ENCODE data around the gene ABLIM2. TPM values are rescaled to one million over a fixed set of nuclear protein-coding genes. Genes with fewer than 3 reads are reported as not detected.
A peak's percentile ranks its signal among the peaks of the same experiment; 100 is the strongest.

The ABLIM2 gene
- total RNA-seq, 2 donors from 2014 or later = 0.24 to 0.25 TPM

DNA sequence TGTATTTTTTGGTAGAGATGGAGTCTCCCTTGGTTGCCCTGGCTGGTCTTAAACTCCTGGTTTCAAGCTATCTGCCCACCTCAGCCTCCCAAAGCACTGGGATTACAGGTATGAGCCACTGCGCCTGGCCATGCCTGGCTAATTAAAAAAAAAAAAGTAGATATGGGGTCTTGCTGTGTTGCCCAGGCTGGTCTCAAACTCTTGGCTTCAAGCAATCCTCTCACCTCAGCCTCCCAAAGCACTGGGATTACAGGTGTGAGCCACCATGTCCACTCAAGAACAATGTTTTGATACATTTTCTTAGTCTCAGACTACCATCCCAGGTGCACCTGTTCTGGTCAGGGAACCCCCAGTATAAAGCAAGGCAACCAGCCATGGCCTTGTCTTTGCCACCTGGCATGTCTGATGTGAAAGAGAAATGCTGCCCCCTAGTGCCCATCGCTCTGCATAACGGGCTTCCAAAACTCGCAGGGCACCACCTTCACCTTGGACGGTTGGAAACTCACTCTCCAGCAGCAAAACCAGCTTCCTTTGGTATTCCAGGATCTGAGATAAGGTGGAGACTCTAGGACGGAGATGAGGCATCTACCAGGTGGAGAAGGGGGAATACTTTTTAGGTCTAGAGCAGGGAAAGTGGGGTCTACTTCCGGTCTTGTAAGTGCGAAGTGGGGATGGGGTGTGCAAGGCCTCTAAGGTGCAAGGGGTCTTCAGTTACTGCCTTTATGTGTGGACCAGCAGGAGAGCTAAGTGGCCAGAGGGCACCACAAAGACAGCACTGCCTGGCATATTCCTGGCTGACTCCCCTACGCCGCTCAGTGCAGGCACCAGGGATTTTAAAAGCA is 171.2 kb downstream of the ABLIM2 start:
- peaks cover 5 to 10% of the 10 kb centered on the region in 2 donors for H3K4me1 Mint-ChIP-seq (ENCODE audit: low read depth in 2 of 2)
- no peak overlapping the region for H3K4me3 Mint-ChIP-seq
- H3K36me3 Mint-ChIP-seq = no peaks in the 10 kb centered on the region
- ATAC-seq (peak; percentile 75 to 80), DNase-seq (ENCODE audit: low spot score) (peak; percentile 74)
- H3K9me3 Mint-ChIP-seq = no peaks in the 10 kb centered on the region
- no peak overlapping the region for H3K27ac Mint-ChIP-seq
- peaks cover 0 to 13% of the 10 kb centered on the region in 2 donors for H3K27me3 Mint-ChIP-seq

- Mint-ChIP-seq H3K27ac (no peak overlapping the region), H3K9me3 (no peaks in the 10 kb centered on the region), H3K4me1 (ENCODE audit: low read depth in 2 of 2) (peaks cover 11 to 21% of the 10 kb centered on the region in 2 donors), H3K36me3 (no peaks in the 10 kb centered on the region), H3K4me3 (peak overlapping the region; percentile 36), H3K27me3 (peaks cover 0 to 10% of the 10 kb centered on the region in 2 donors)
- no peak for DNase-seq (ENCODE audit: low spot score)
- no peak for ATAC-seq
Observed at GRCh38 chr4:7985891-7986441, 172.6 kb downstream of the ABLIM2 start.

DNA sequence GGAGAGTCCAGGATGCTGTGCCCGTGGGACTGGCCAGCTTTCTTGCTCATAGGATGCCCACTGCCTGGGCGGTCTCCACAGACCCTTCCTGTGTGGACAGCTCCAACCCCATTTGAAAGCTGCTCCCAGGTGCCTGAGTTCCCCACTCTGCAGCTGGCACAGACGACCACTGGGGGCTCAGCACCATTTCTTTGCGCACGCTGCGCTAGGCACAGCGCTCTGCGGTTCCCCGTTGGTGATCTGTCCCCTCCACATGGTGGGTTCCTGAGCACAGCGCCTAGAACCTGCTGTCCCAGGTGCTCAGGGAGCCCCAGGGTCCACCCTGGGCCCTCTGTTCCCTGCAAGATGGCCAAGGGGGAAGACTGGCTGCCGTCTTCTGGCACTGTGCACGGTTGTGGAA is 173.5 kb downstream of the ABLIM2 start:
- Mint-ChIP-seq H3K4me3 (no peak overlapping the region), H3K36me3 (no peaks in the 10 kb centered on the region), H3K4me1 (ENCODE audit: low read depth in 2 of 2) (peaks cover 11 to 21% of the 10 kb centered on the region in 2 donors), H3K27ac (no peak overlapping the region), H3K27me3 (peaks cover 0 to 10% of the 10 kb centered on the region in 2 donors), H3K9me3 (no peaks in the 10 kb centered on the region)
- no peak for ATAC-seq
- DNase-seq (ENCODE audit: low spot score) = no peak

DNA sequence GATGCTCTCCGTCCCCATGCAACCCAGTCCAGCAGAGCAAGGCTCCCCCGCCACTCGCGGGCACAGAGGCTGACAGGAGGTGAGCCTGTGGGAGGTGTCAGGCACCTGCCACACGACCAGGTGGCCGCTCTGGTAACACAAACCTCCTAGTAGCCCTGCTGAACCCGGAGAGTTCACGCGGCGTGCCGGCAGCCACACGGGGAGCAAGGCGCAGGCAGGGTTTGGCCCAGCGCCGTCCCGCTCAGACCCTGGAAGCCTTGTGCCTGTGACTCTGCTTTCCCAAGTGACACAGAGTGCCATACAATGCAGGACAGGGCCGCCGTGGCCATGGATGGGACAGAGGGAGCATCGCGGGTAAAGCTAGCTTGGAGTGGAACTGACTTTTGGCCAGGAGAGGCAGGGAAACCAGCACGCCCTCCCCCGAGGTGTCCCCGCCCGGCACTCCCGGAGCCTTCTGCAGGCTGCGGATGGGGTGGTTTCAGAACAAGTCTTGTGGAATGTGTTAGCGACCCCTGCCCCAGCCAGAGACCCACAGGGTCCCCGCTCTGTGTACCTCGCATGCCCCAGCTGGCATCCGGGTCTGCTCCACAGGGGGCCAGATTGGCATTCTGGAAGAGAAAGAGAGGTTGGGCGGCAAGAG is 174.2 kb downstream of the ABLIM2 start:
- ATAC-seq (no peak), DNase-seq (ENCODE audit: low spot score) (no peak)
- no peak overlapping the region for H3K27ac Mint-ChIP-seq
- H3K4me3 Mint-ChIP-seq = no peak overlapping the region
- peaks cover 11 to 24% of the 10 kb centered on the region in 2 donors for H3K4me1 Mint-ChIP-seq (ENCODE audit: low read depth in 2 of 2)
- H3K36me3 Mint-ChIP-seq = no peaks in the 10 kb centered on the region
- no peaks in the 10 kb centered on the region for H3K9me3 Mint-ChIP-seq
- peaks cover 0 to 10% of the 10 kb centered on the region in 2 donors for H3K27me3 Mint-ChIP-seq

DNA sequence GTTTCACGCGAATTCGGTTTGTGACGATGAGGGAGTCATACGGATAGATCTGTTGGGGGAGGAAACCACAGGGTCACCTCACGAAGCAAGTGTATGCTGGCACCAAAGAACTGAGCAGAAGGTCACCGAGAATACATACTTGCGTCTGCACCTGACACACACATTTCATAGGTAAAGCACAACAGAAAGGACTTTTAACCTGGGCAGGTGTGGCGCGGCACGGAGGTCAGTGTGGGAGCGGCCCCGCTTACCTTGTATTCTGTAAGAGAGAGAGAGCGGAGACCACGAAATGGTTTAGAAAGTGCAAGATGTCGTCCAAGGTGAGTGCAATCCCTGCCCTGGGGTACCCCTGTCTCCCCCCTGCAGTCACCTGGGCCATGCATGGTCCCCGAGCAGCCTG is 175.3 kb downstream of the ABLIM2 start:
- Mint-ChIP-seq H3K27me3 (peaks cover 0 to 10% of the 10 kb centered on the region in 2 donors), H3K9me3 (no peaks in the 10 kb centered on the region), H3K4me3 (no peak overlapping the region), H3K36me3 (no peaks in the 10 kb centered on the region), H3K4me1 (ENCODE audit: low read depth in 2 of 2) (peaks cover 11 to 24% of the 10 kb centered on the region in 2 donors), H3K27ac (no peak overlapping the region)
- no peak for DNase-seq (ENCODE audit: low spot score)
- ATAC-seq = no peak

DNA sequence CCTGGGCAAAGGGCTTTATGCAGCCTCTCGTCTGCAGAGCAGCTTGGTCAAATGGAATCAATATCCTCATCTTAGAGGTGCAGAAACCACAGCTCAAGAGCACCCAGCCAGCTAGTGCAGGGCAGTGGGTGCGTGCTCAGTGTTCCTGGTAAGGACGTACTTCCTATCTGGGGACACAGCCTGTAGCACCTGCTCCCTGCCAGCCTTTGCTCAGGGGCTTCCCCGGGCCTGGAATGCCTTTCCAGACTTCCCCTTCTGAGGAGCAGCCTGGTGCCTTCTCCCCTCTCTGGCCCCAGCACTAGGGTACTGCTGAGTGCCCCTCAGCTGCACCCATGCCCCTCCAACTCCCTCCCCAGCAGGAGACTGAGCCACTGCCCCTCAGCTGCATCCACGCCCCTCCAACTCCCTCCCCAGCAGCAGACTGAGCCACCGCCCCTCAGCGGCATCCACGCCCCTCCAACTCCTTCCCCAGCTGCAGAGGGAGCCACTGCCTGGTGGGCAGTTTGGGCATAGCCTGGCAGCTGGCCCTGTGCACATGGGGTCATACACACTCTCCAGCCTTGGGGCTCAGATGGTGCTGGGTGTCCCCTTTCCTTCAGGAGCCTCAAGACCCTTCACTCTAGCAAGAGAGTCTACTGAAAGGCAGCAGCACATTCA is 176.7 kb downstream of the ABLIM2 start:
- Mint-ChIP-seq H3K27ac (no peak overlapping the region), H3K4me1 (ENCODE audit: low read depth in 2 of 2) (peaks cover 15 to 20% of the 10 kb centered on the region in 2 donors), H3K9me3 (no peaks in the 10 kb centered on the region), H3K36me3 (no peaks in the 10 kb centered on the region), H3K27me3 (peaks cover 0 to 6% of the 10 kb centered on the region in 2 donors), H3K4me3 (no peak overlapping the region)
- ATAC-seq (no peak), DNase-seq (ENCODE audit: low spot score) (no peak)

DNA sequence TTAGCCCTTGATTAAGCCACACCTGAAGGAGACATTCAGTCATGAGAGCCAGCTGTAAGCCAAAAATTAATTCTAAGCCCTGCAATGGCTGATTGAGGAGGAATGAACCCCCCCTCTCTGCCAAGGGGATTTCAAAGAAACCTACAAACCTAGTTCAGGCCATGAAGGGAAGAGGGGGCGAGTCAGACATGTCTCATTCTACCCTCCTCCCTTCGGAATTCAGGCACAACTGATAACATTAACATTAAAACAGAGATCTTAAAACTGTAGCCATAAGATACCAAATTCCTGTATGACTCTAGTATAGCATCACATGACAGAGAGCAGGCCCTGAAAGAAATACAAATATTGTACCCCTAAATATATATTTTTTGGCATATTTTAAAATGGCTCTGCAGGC is 178.6 kb downstream of the ABLIM2 start:
- ATAC-seq = no peak
- DNase-seq (ENCODE audit: low spot score) = no peak
- no peak overlapping the region for H3K4me3 Mint-ChIP-seq
- no peaks in the 10 kb centered on the region for H3K9me3 Mint-ChIP-seq
- peaks cover 16 to 21% of the 10 kb centered on the region in 2 donors for H3K4me1 Mint-ChIP-seq (ENCODE audit: low read depth in 2 of 2)
- H3K27me3 Mint-ChIP-seq = peaks cover 0 to 4% of the 10 kb centered on the region in 2 donors
- no peak overlapping the region for H3K27ac Mint-ChIP-seq
- H3K36me3 Mint-ChIP-seq = no peaks in the 10 kb centered on the region

- Mint-ChIP-seq H3K4me3 (no peak overlapping the region), H3K4me1 (ENCODE audit: low read depth in 2 of 2) (peaks cover 19 to 23% of the 10 kb centered on the region in 2 donors), H3K27ac (peak overlapping the region in 1 of 2 donors; percentile 59), H3K27me3 (peaks cover 0 to 4% of the 10 kb centered on the region in 2 donors), H3K36me3 (no peaks in the 10 kb centered on the region), H3K9me3 (no peaks in the 10 kb centered on the region)
- ATAC-seq (no peak), DNase-seq (ENCODE audit: low spot score) (no peak)
Observed at GRCh38 chr4:7979652-7979968, 179.0 kb downstream of the ABLIM2 start.

DNA sequence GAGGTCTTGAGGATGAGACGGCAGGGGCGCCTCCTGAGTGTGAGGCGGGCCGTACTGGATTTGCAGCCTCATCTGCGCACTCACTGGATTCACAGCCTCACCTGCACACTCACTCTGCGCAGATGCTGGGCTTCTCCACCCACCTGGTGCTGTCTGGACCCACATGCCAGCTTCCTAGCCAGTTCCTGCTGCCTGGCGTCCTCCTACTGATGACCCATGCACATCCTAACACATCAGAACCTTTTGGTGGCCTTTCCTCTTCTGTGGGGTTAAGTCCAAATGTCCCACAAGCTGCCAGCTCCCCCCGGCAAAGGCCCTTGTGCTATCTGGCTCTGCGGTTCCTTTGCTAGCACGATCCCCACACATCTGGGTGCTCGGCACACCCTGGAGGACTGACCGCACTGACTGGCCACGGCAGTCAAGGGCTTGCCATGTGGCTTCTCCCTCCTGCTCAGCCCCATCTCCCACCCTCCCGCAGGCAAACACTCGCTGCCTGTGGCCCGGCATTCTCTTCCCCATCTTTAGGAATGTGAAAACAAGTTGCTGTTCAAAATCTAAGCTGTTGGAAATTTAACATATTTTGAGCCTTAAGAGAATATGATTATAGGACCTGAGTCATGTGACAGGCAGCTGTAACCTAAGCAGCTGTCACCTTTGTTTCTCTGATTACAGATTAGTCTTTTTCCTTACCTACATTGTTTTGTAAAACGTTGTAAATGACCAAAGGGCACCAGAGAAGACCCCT is 179.5 kb downstream of the ABLIM2 start:
- Mint-ChIP-seq H3K4me1 (ENCODE audit: low read depth in 2 of 2) (peaks cover 24 to 28% of the 10 kb centered on the region in 2 donors), H3K27me3 (peaks cover 0 to 4% of the 10 kb centered on the region in 2 donors), H3K36me3 (no peaks in the 10 kb centered on the region), H3K27ac (peak overlapping the region in 1 of 2 donors; percentile 59), H3K4me3 (no peak overlapping the region), H3K9me3 (no peaks in the 10 kb centered on the region)
- DNase-seq (ENCODE audit: low spot score) (peak; percentile 51), ATAC-seq (no peak)

GRCh38 chr4:7978489-7978888 is 180.1 kb downstream of the ABLIM2 start:
- H3K4me3 Mint-ChIP-seq = no peak overlapping the region
- DNase-seq (ENCODE audit: low spot score) (peak; percentile 2), ATAC-seq (no peak)
- H3K4me1 Mint-ChIP-seq (ENCODE audit: low read depth in 2 of 2) = peaks cover 30 to 34% of the 10 kb centered on the region in 2 donors
- H3K27ac Mint-ChIP-seq = no peak overlapping the region
- no peaks in the 10 kb centered on the region for H3K9me3 Mint-ChIP-seq
- no peaks in the 10 kb centered on the region for H3K36me3 Mint-ChIP-seq
- H3K27me3 Mint-ChIP-seq = peaks cover 0 to 4% of the 10 kb centered on the region in 2 donors

GRCh38 chr4:7976634-7977033 is 182.0 kb downstream of the ABLIM2 start:
- H3K27me3 Mint-ChIP-seq = peaks cover 0 to 2% of the 10 kb centered on the region in 2 donors
- H3K36me3 Mint-ChIP-seq = no peaks in the 10 kb centered on the region
- no peak for DNase-seq (ENCODE audit: low spot score)
- peaks cover 45% of the 10 kb centered on the region in 2 donors for H3K4me1 Mint-ChIP-seq (ENCODE audit: low read depth in 2 of 2)
- peak overlapping the region in 1 of 2 donors; percentile 1 for H3K27ac Mint-ChIP-seq
- no peaks in the 10 kb centered on the region for H3K9me3 Mint-ChIP-seq
- ATAC-seq = no peak
- no peak overlapping the region for H3K4me3 Mint-ChIP-seq

DNA sequence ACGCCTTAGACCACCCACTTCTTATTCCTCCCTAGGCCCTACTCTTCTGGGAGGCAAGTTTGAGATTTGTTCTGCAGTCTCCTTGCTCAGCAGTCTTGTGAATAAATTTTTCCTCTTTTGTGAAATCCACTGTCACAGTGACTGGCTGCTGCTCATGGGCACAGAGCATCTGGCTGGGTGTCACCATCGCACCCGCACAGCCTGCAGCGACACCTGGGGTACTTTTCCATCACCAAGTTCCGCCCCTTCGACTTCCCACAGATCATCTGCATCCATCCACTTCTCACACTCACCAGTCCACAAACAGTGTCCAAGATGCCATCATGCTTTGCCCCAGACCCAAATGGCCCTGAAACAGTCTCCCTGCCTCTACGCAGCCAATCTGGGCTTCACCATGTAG is 182.6 kb downstream of the ABLIM2 start:
- Mint-ChIP-seq H3K9me3 (no peaks in the 10 kb centered on the region), H3K4me1 (ENCODE audit: low read depth in 2 of 2) (peaks cover 40 to 46% of the 10 kb centered on the region in 2 donors), H3K27me3 (peaks cover 0 to 2% of the 10 kb centered on the region in 2 donors), H3K27ac (no peak overlapping the region), H3K36me3 (no peaks in the 10 kb centered on the region), H3K4me3 (no peak overlapping the region)
- ATAC-seq = no peak
- no peak for DNase-seq (ENCODE audit: low spot score)

DNA sequence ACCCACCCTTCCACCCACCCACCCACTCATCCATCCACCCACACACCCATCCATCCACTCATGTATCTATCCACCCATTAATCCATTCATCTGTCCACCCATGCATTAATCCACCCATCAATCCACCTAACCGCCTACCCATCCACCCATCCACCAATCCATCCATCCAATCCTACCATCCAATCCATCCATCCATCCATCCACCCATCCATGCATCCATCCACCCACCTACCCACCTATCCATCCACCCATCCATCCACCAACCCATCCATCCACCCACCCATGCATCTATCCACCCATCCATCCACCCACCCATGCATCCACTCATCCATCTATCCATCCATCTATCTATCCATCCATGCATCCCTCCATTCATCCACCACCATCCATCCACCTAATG is 184.2 kb downstream of the ABLIM2 start:
- peaks cover 0 to 2% of the 10 kb centered on the region in 2 donors for H3K27me3 Mint-ChIP-seq
- no peaks in the 10 kb centered on the region for H3K36me3 Mint-ChIP-seq
- H3K27ac Mint-ChIP-seq = no peak overlapping the region
- H3K9me3 Mint-ChIP-seq = no peaks in the 10 kb centered on the region
- ATAC-seq (no peak), DNase-seq (ENCODE audit: low spot score) (peak; percentile 1)
- H3K4me1 Mint-ChIP-seq (ENCODE audit: low read depth in 2 of 2) = peaks cover 52 to 55% of the 10 kb centered on the region in 2 donors
- no peak overlapping the region for H3K4me3 Mint-ChIP-seq
